22Rv1 (cell line): Measurements from ENCODE around the gene STK39.

Source experiments
- H3K27ac ChIP-seq: fragments of 450-650 bp; 2 replicates; pipeline ENCODE4 v1.5.1; 2017
- CTCF ChIP-seq: fragments of 450-650 bp; IDR thresholded peaks from 2 replicates; pipeline ENCODE4 v1.5.1; 2017; ENCODE audit warnings: mild to moderate bottlenecking
- ZFX ChIP-seq: fragments of 450-650 bp; IDR thresholded peaks from 2 replicates; pipeline ENCODE4 v1.6.1; 2017; ENCODE audit warnings: antibody characterized with exemption, borderline replicate concordance

STK39 gene

GRCh38 chr2:167981945-167982344 is 265.4 kb downstream of the STK39 start:
- no peak overlapping the region for H3K27ac ChIP-seq
- no peak for TF ChIP-seq CTCF
- no peak for TF ChIP-seq ZFX

- no peak for TF ChIP-seq CTCF
- no peak for TF ChIP-seq ZFX
- H3K27ac ChIP-seq: no peak overlapping the region
Observed at GRCh38 chr2:167980439-167980838, 267.0 kb downstream of the STK39 start.

- TF ChIP-seq ZFX (no peak), CTCF (no peak)
- no peak overlapping the region for H3K27ac ChIP-seq
Observed at GRCh38 chr2:167972746-167973145, 274.6 kb downstream of the STK39 start.

GRCh38 chr2:167972020-167972419 is 275.4 kb downstream of the STK39 start:
- no peak overlapping the region for H3K27ac ChIP-seq
- TF ChIP-seq ZFX (no peak), CTCF (no peak)

GRCh38 chr2:167966937-167967913 is 280.2 kb downstream of the STK39 start:
- no peak overlapping the region for H3K27ac ChIP-seq
- TF ChIP-seq CTCF (no peak), ZFX (no peak)

GRCh38 chr2:167965907-167966761 is 281.3 kb downstream of the STK39 start:
- H3K27ac ChIP-seq: no peak overlapping the region
- TF ChIP-seq ZFX (no peak), CTCF (no peak)
